Stimulated activated CD4-positive, alpha-beta T cell treated with anti-CD3 and anti-CD28 coated beads, TNF-alpha, amount 100 ng/mL, for 48 hours (primary cell): Measurements from ENCODE around the gene POLR2J.
"Not testable (repeated sequence)": the region's sequence is repeated elsewhere in the genome, so short reads cannot be mapped to it uniquely, and the experiment has no call there.

Experiments used
- DNase-seq, 3 donors: peaks; one replicate each; pipeline ENCODE4 v3.0.0-alpha.2; 2020; ENCODE audit warnings: low read depth in 3 of 3

POLR2J gene

GRCh38 chr7:102478314-102479208, at the start of gene POLR2J:
Gene POLR2J (minus strand): TSS chr7:102478922. CDS start chr7:102478860, 62 bp downstream.
- DNase-seq = peak; percentile 78 to 93 (median 82)

GRCh38 chr7:102527822-102528793, 49.4 kb upstream of the POLR2J start:
- not testable (repeated sequence) for DNase-seq

- DNase-seq = not testable (repeated sequence)
Observed at GRCh38 chr7:102527182-102527581, 48.5 kb upstream of the POLR2J start.

GRCh38 chr7:102524803-102525202, 46.1 kb upstream of the POLR2J start:
- DNase-seq = not testable (repeated sequence)

- not testable (repeated sequence) for DNase-seq
Observed at GRCh38 chr7:102520797-102521196, 42.1 kb upstream of the POLR2J start.

- not testable (repeated sequence) for DNase-seq
Observed at GRCh38 chr7:102517550-102518147, 38.9 kb upstream of the POLR2J start, which contains the start of gene RASA4B. Gene RASA4B (minus strand): TSS chr7:102517777. CDS start chr7:102517710, 67 bp downstream.

GRCh38 chr7:102516951-102517350, 38.2 kb upstream of the POLR2J start:
- not testable (repeated sequence) for DNase-seq

- DNase-seq = not testable (repeated sequence)
Observed at GRCh38 chr7:102515889-102516288, 37.2 kb upstream of the POLR2J start.

- not testable (repeated sequence) for DNase-seq
Observed at GRCh38 chr7:102514881-102515721, 36.4 kb upstream of the POLR2J start.

- not testable (repeated sequence) for DNase-seq
Observed at GRCh38 chr7:102512642-102513221, 34.0 kb upstream of the POLR2J start.

GRCh38 chr7:102511860-102512522, 33.3 kb upstream of the POLR2J start:
- DNase-seq = not testable (repeated sequence)

- not testable (repeated sequence) for DNase-seq
Observed at GRCh38 chr7:102510575-102510974, 31.9 kb upstream of the POLR2J start.

- DNase-seq = not testable (repeated sequence)
Observed at GRCh38 chr7:102507410-102508088, 28.8 kb upstream of the POLR2J start.

- not testable (repeated sequence) for DNase-seq
Observed at GRCh38 chr7:102505298-102506185, 26.8 kb upstream of the POLR2J start.

GRCh38 chr7:102503141-102503540, 24.4 kb upstream of the POLR2J start:
- DNase-seq = not testable (repeated sequence)

- DNase-seq = not testable (repeated sequence)
Observed at GRCh38 chr7:102498321-102498720, 19.6 kb upstream of the POLR2J start.

GRCh38 chr7:102497308-102497707, 18.6 kb upstream of the POLR2J start:
- not testable (repeated sequence) for DNase-seq

GRCh38 chr7:102496861-102497260, 18.1 kb upstream of the POLR2J start:
- DNase-seq = not testable (repeated sequence)
